ENCODE results near the gene RNF213.

Gene RNF213

GRCh38 chr17:80360396-80360795, 99.7 kb downstream of the RNF213 start:
- peaks cover 39% of the 10 kb centered on the region for H3K36me3 ChIP-seq (ENCODE audit: insufficient read depth, low read length)

DNA sequence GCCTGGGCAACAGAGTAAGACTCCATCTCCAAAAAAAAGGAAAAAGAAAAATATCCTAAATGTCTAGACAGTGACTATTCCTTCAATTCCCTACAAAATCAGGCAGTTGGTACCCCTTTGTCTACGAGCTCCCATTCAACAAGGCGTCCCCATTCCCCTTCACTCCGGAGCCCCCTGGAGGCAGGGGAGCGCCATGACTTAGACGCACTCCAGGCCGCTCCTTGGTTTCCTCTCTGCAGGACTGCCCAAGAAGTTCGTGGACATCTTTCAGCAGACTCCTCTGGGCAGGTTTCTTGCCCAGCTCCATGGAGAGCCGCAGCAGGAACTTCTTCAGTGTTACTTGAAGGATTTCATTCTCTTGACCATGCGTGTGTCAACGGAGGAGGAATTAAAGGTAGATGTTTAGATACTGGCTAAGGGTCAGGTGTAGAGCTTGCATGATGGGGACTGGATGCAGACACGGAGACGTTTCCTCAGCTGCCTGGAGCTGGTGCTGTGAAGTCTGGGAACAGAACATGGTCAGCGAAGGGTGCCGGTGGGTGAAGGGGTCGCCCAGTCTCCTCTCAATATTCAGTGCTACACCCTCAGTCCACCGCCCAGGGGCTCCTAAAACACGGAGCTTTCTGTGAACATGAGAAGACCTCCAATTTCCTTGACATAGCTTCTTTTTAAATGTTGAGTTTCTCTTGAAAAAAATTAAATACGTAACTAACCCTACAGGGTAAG, 101.0 kb downstream of the RNF213 start:
- H3F3A ChIP-seq (ENCODE audit: insufficient read depth, low read length), result no peaks in the 10 kb centered on the region
- H3K4me3 ChIP-seq (ENCODE audit: low read depth, low read length, poor library complexity, severe bottlenecking), result no peak overlapping the region
- TF ChIP-seq EZH2 (IDR thresholded peaks at IDR 0.05; ENCODE audit: borderline replicate concordance, low read length), result no peak
- TF ChIP-seq, protein P1, sequence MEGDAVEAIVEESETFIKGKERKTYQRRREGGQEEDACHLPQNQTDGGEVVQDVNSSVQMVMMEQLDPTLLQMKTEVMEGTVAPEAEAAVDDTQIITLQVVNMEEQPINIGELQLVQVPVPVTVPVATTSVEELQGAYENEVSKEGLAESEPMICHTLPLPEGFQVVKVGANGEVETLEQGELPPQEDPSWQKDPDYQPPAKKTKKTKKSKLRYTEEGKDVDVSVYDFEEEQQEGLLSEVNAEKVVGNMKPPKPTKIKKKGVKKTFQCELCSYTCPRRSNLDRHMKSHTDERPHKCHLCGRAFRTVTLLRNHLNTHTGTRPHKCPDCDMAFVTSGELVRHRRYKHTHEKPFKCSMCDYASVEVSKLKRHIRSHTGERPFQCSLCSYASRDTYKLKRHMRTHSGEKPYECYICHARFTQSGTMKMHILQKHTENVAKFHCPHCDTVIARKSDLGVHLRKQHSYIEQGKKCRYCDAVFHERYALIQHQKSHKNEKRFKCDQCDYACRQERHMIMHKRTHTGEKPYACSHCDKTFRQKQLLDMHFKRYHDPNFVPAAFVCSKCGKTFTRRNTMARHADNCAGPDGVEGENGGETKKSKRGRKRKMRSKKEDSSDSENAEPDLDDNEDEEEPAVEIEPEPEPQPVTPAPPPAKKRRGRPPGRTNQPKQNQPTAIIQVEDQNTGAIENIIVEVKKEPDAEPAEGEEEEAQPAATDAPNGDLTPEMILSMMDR (IDR thresholded peaks at IDR 0.05; ENCODE audit: low read length), result peak; percentile 18; the same call in 1 of the 2 replicates
- no peaks in the 10 kb centered on the region for H3K4me1 ChIP-seq (ENCODE audit: insufficient read depth, low read length, severe bottlenecking)
- H4K20me1 ChIP-seq (ENCODE audit: insufficient read depth, low read length), result no peaks in the 10 kb centered on the region
- H3K27ac ChIP-seq (ENCODE audit: low read depth, low read length, poor library complexity, severe bottlenecking), result no peak overlapping the region
- no peak overlapping the region for H2AFZ ChIP-seq (ENCODE audit: low read length)
- no peak overlapping the region for H3K9ac ChIP-seq (ENCODE audit: low read length)
- peaks cover 39% of the 10 kb centered on the region for H3K36me3 ChIP-seq (ENCODE audit: insufficient read depth, low read length)
- H3K4me2 ChIP-seq (ENCODE audit: low read length), result no peak overlapping the region
- H3K9me2 ChIP-seq (ENCODE audit: low read depth, low read length), result no peaks in the 10 kb centered on the region
- no peaks in the 10 kb centered on the region for H3K27me3 ChIP-seq (ENCODE audit: insufficient read depth, low read length)
- no peaks in the 10 kb centered on the region for H3K79me2 ChIP-seq (ENCODE audit: insufficient read depth, low read length)
- H3K9me3 ChIP-seq (ENCODE audit: low read length), result no peaks in the 10 kb centered on the region

More at GRCh38 chr17:80360396-80360795, 99.7 kb downstream of the RNF213 start:
- H3F3A ChIP-seq (ENCODE audit: insufficient read depth, low read length), result no peaks in the 10 kb centered on the region
- H4K20me1 ChIP-seq (ENCODE audit: insufficient read depth, low read length), result no peaks in the 10 kb centered on the region
- H3K27me3 ChIP-seq (ENCODE audit: insufficient read depth, low read length), result no peaks in the 10 kb centered on the region
- no peak overlapping the region for H3K9ac ChIP-seq (ENCODE audit: low read length)
- TF ChIP-seq, protein P1 (IDR thresholded peaks at IDR 0.05; ENCODE audit: low read length), result no peak
- TF ChIP-seq EZH2 (IDR thresholded peaks at IDR 0.05; ENCODE audit: borderline replicate concordance, low read length), result no peak
- H3K9me3 ChIP-seq (ENCODE audit: low read length), result no peaks in the 10 kb centered on the region
- no peak overlapping the region for H3K27ac ChIP-seq (ENCODE audit: low read depth, low read length, poor library complexity, severe bottlenecking)
- H3K4me1 ChIP-seq (ENCODE audit: insufficient read depth, low read length, severe bottlenecking), result no peaks in the 10 kb centered on the region
- H3K79me2 ChIP-seq (ENCODE audit: insufficient read depth, low read length), result no peaks in the 10 kb centered on the region
- H2AFZ ChIP-seq (ENCODE audit: low read length), result no peak overlapping the region
- H3K4me3 ChIP-seq (ENCODE audit: low read depth, low read length, poor library complexity, severe bottlenecking), result no peak overlapping the region
- H3K9me2 ChIP-seq (ENCODE audit: low read depth, low read length), result no peaks in the 10 kb centered on the region
- no peak overlapping the region for H3K4me2 ChIP-seq (ENCODE audit: low read length)

GRCh38 chr17:80362428-80363119, 101.9 kb downstream of the RNF213 start:
- H3K9me3 ChIP-seq (ENCODE audit: low read length), result no peaks in the 10 kb centered on the region
- H3K27me3 ChIP-seq (ENCODE audit: insufficient read depth, low read length), result no peaks in the 10 kb centered on the region
- no peaks in the 10 kb centered on the region for H3F3A ChIP-seq (ENCODE audit: insufficient read depth, low read length)
- H3K4me2 ChIP-seq (ENCODE audit: low read length), result no peak overlapping the region
- H3K4me1 ChIP-seq (ENCODE audit: insufficient read depth, low read length, severe bottlenecking), result no peaks in the 10 kb centered on the region
- no peak overlapping the region for H3K27ac ChIP-seq (ENCODE audit: low read depth, low read length, poor library complexity, severe bottlenecking)
- peaks cover 39% of the 10 kb centered on the region for H3K36me3 ChIP-seq (ENCODE audit: insufficient read depth, low read length)
- no peaks in the 10 kb centered on the region for H3K79me2 ChIP-seq (ENCODE audit: insufficient read depth, low read length)
- H3K4me3 ChIP-seq (ENCODE audit: low read depth, low read length, poor library complexity, severe bottlenecking), result no peak overlapping the region
- H4K20me1 ChIP-seq (ENCODE audit: insufficient read depth, low read length), result no peaks in the 10 kb centered on the region
- H2AFZ ChIP-seq (ENCODE audit: low read length), result no peak overlapping the region
- no peak for TF ChIP-seq EZH2 (IDR thresholded peaks at IDR 0.05; ENCODE audit: borderline replicate concordance, low read length)
- TF ChIP-seq, protein P1 (IDR thresholded peaks at IDR 0.05; ENCODE audit: low read length), result no peak
- H3K9ac ChIP-seq (ENCODE audit: low read length), result no peak overlapping the region
- no peaks in the 10 kb centered on the region for H3K9me2 ChIP-seq (ENCODE audit: low read depth, low read length)
